Upper lobe of left lung (tissue), 4 donors: ENCODE measurements around the gene ERGIC1.

Source experiments
- POLR2AphosphoS5 ChIP-seq, 2 donors: sonication (generic); formaldehyde crosslinking; IDR thresholded peaks; one replicate each; pipeline ENCODE4 v1.5.1; 2017; ENCODE audit warnings: antibody characterized with exemption in 2 of 2
- TF ChIP-seq, protein P1 (sequence below), 6 experiments: fragments of 450-650 bp in 4 of 6; fragments of 200-600 bp in 2 of 6; sonication (generic) in 2 of 6; IDR thresholded peaks; one replicate each; pipeline ENCODE4 v1.5.1; 2016 to 2019; ENCODE audit warnings: antibody characterized with exemption in 6 of 6

DNA sequence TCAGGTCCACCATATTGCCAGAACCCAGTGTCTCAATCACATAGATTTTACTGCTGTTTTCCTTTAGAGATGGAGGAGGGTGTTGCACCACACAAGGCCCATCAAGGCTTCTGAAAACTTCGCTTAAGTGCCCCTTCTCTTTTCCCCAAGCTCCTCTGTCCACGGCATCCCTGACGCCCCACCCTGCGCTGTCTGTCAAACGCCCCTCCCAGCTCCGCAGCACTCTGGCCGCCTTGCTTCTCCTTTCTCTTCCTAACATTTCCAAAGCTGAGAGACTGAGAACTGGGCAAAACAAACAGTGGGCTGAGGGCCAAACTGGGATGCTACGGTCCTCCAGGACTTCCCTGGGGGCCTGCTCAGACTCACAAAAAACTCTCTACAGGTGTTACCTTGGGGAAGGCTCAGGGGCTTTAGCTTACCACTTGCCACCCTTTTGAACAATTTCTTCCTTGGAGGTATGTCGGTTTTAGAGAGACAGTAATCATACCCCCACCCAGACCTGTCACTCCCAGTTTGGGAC, 28.3 kb upstream of the ERGIC1 start:
- TF ChIP-seq, protein P1, sequence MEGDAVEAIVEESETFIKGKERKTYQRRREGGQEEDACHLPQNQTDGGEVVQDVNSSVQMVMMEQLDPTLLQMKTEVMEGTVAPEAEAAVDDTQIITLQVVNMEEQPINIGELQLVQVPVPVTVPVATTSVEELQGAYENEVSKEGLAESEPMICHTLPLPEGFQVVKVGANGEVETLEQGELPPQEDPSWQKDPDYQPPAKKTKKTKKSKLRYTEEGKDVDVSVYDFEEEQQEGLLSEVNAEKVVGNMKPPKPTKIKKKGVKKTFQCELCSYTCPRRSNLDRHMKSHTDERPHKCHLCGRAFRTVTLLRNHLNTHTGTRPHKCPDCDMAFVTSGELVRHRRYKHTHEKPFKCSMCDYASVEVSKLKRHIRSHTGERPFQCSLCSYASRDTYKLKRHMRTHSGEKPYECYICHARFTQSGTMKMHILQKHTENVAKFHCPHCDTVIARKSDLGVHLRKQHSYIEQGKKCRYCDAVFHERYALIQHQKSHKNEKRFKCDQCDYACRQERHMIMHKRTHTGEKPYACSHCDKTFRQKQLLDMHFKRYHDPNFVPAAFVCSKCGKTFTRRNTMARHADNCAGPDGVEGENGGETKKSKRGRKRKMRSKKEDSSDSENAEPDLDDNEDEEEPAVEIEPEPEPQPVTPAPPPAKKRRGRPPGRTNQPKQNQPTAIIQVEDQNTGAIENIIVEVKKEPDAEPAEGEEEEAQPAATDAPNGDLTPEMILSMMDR (IDR thresholded peaks at IDR 0.05): no peak
- no peak for TF ChIP-seq POLR2AphosphoS5 (IDR thresholded peaks at IDR 0.05)
